Neural cell (in vitro differentiated cells): ENCODE data around the gene ZFR2. TPM values are rescaled to one million over a fixed set of nuclear protein-coding genes. Genes with fewer than 3 reads are reported as not detected.

Source experiments
- H2AFZ ChIP-seq: fragments of 200-600, 300-800 bp; sonication (generic), shearing (Covaris generic); 2 replicates; pipeline ENCODE4 v1.6.0; 2014; ENCODE audit warnings: low read depth, mild to moderate bottlenecking, antibody characterized with exemption, low read length, moderate library complexity
- H3F3A ChIP-seq: fragments of 200-600 bp; shearing (Covaris generic); 2 replicates; pipeline ENCODE4 v1.6.1; 2016; ENCODE audit warnings: mild to moderate bottlenecking, moderate library complexity, mixed read lengths, antibody characterized with exemption, low read length; ENCODE audit not compliant: insufficient read depth, poor library complexity, severe bottlenecking
- H3K27ac ChIP-seq: fragments of 200-600, 300-800 bp; sonication (generic), shearing (Covaris generic); 2 replicates; pipeline ENCODE4 v1.5.1; 2014; ENCODE audit warnings: mild to moderate bottlenecking, low read length, moderate library complexity
- H3K27me3 ChIP-seq: fragments of 300-800, 200-600 bp; sonication (generic), shearing (Covaris generic); 2 replicates; pipeline ENCODE4 v1.6.0; 2014; ENCODE audit warnings: mild to moderate bottlenecking, low read depth, low read length, moderate library complexity; ENCODE audit not compliant: insufficient read depth
- H3K36me3 ChIP-seq: fragments of 300-800, 200-600 bp; sonication (generic), shearing (Covaris generic); 2 replicates; pipeline ENCODE4 v1.5.1; 2014; ENCODE audit warnings: mild to moderate bottlenecking, antibody characterized with exemption, low read length, moderate library complexity; ENCODE audit not compliant: insufficient read depth
- H3K4me2 ChIP-seq: fragments of 300-800, 200-600 bp; sonication (generic), shearing (Covaris generic); 2 replicates; pipeline ENCODE4 v1.6.0; 2014; ENCODE audit warnings: mild to moderate bottlenecking, low read length
- H3K4me3 ChIP-seq: fragments of 300-800, 200-600 bp; sonication (generic), shearing (Covaris generic); 2 replicates; pipeline ENCODE4 v1.5.1; 2014; ENCODE audit warnings: mild to moderate bottlenecking, low read length, moderate library complexity
- H3K79me2 ChIP-seq: fragments of 200-600 bp; shearing (Covaris generic); replicated peaks from 2 replicates; pipeline ENCODE4 v1.6.0; 2014; ENCODE audit warnings: mild to moderate bottlenecking, low read length, moderate library complexity; ENCODE audit not compliant: insufficient read depth
- H3K9ac ChIP-seq: fragments of 300-800, 200-600 bp; sonication (generic), shearing (Covaris generic); 2 replicates; pipeline ENCODE4 v1.6.1; 2016; ENCODE audit warnings: mild to moderate bottlenecking, low read length, mixed read lengths
- H3K9me2 ChIP-seq: fragments of 200-600 bp; shearing (Covaris generic); 2 replicates; pipeline ENCODE4 v1.6.1; 2016; ENCODE audit warnings: mild to moderate bottlenecking, low read length, mixed read lengths; ENCODE audit not compliant: insufficient read depth
- H3K9me3 ChIP-seq: fragments of 200-600, 300-800 bp; sonication (generic), shearing (Covaris generic); 2 replicates; pipeline ENCODE4 v1.6.1; 2016; ENCODE audit warnings: mild to moderate bottlenecking, mixed run types, low read length, moderate library complexity, mixed read lengths
- H4K20me1 ChIP-seq: fragments of 200-600 bp; shearing (Covaris generic); 2 replicates; pipeline ENCODE4 v1.6.1; 2016; ENCODE audit warnings: mild to moderate bottlenecking, mixed run types; ENCODE audit not compliant: insufficient read depth
- CTCF ChIP-seq: fragments of 450-650 bp; IDR thresholded peaks from 2 replicates; pipeline ENCODE4 v1.5.1; 2014; ENCODE audit warnings: antibody characterized with exemption, mild to moderate bottlenecking, moderate library complexity; ENCODE audit not compliant: poor library complexity, severe bottlenecking
- EP300 ChIP-seq: fragments of 450-650 bp; conservative IDR thresholded peaks from 2 replicates; pipeline ENCODE4 v1.6.1; 2014; ENCODE audit warnings: antibody characterized with exemption, mild to moderate bottlenecking, moderate library complexity; ENCODE audit not compliant: poor library complexity, severe bottlenecking
- EZH2 ChIP-seq: fragments of 200-600, 300-800 bp; shearing (Covaris generic), sonication (generic); IDR thresholded peaks from 2 replicates; pipeline ENCODE4 v1.6.1; 2014; ENCODE audit warnings: antibody characterized with exemption, low read length, borderline replicate concordance, mild to moderate bottlenecking; ENCODE audit not compliant: insufficient read depth, poor library complexity, severe bottlenecking
- MXI1 ChIP-seq: fragments of 450-650 bp; conservative IDR thresholded peaks from 2 replicates; pipeline ENCODE4 v1.6.1; 2014; ENCODE audit warnings: antibody characterized with exemption, mild to moderate bottlenecking; ENCODE audit not compliant: poor library complexity, severe bottlenecking
- POLR2AphosphoS5 ChIP-seq: IDR thresholded peaks from 2 replicates; pipeline ENCODE4 v1.6.1; 2012
- RAD21 ChIP-seq: fragments of 450-650 bp; conservative IDR thresholded peaks from 2 replicates; pipeline ENCODE4 v1.6.1; 2014; ENCODE audit warnings: antibody characterized with exemption, mild to moderate bottlenecking, moderate library complexity
- REST ChIP-seq: IDR thresholded peaks from 2 replicates; pipeline ENCODE4 v1.6.1; 2012; ENCODE audit warnings: borderline replicate concordance
- SMC3 ChIP-seq: fragments of 450-650 bp; conservative IDR thresholded peaks from 2 replicates; pipeline ENCODE4 v1.6.1; 2014; ENCODE audit warnings: antibody characterized with exemption, mild to moderate bottlenecking, moderate library complexity; ENCODE audit not compliant: poor library complexity
- TAF1 ChIP-seq: IDR thresholded peaks from 2 replicates; pipeline ENCODE4 v1.6.1; 2012; ENCODE audit warnings: low read depth
- polyA plus RNA-seq: library from polyadenylated mRNA; depleted of rRNA; stranded (reverse); fragments of >200 nt; gene quantifications from 2 replicates; pipeline ENCODE4 v1.2.3, GENCODE V29; 2014

The ZFR2 gene
- polyA plus RNA-seq, 1 donor from 2014 or later, result 9.0 TPM

- Histone ChIP-seq H2AFZ (no peak overlapping the region), H3K4me2 (no peak overlapping the region), H3K9me3 (peaks cover 5% of the 10 kb centered on the region), H3F3A (no peaks in the 10 kb centered on the region), H3K36me3 (no peaks in the 10 kb centered on the region), H3K9me2 (no peaks in the 10 kb centered on the region), H3K4me3 (no peak overlapping the region), H3K27ac (no peak overlapping the region), H3K79me2 (no peaks in the 10 kb centered on the region), H4K20me1 (no peaks in the 10 kb centered on the region), H3K9ac (no peak overlapping the region), H3K27me3 (peaks cover 21% of the 10 kb centered on the region)
- TF ChIP-seq EZH2 (no peak), TAF1 (no peak), MXI1 (no peak), REST (no peak), RAD21 (no peak), EP300 (no peak), CTCF (no peak), SMC3 (no peak), POLR2AphosphoS5 (no peak)
These were observed 88.0 kb downstream of the ZFR2 start for GRCh38 chr19:3780786-3781304.

- H3K9me2 ChIP-seq, result no peaks in the 10 kb centered on the region
- no peaks in the 10 kb centered on the region for H3F3A ChIP-seq
- H3K36me3 ChIP-seq, result no peaks in the 10 kb centered on the region
- H4K20me1 ChIP-seq, result no peaks in the 10 kb centered on the region
- no peak overlapping the region for H3K4me2 ChIP-seq
- no peaks in the 10 kb centered on the region for H3K79me2 ChIP-seq
- peaks cover 4% of the 10 kb centered on the region for H3K27me3 ChIP-seq
- no peak for TF ChIP-seq POLR2AphosphoS5
- no peak for TF ChIP-seq TAF1
- TF ChIP-seq EP300, result no peak
- no peak for TF ChIP-seq SMC3
- no peak for TF ChIP-seq EZH2
- TF ChIP-seq MXI1, result no peak
- TF ChIP-seq REST, result no peak
- TF ChIP-seq RAD21, result no peak
- TF ChIP-seq CTCF, result no peak
- no peak overlapping the region for H3K9ac ChIP-seq
- H3K4me3 ChIP-seq, result no peak overlapping the region
- no peak overlapping the region for H2AFZ ChIP-seq
- no peak overlapping the region for H3K27ac ChIP-seq
- H3K9me3 ChIP-seq, result peaks cover 5% of the 10 kb centered on the region
These were observed 89.7 kb downstream of the ZFR2 start for GRCh38 chr19:3778899-3779723.
